Activated gamma-delta T cell treated with Interleukin-2 at 50 U/mL for 16 hours (primary cell): ENCODE measurements around the gene MORN1.

Experiments used
- DNase-seq: peaks from one replicate; pipeline ENCODE4 v3.0.0-alpha.2; 2020

The MORN1 gene

DNA sequence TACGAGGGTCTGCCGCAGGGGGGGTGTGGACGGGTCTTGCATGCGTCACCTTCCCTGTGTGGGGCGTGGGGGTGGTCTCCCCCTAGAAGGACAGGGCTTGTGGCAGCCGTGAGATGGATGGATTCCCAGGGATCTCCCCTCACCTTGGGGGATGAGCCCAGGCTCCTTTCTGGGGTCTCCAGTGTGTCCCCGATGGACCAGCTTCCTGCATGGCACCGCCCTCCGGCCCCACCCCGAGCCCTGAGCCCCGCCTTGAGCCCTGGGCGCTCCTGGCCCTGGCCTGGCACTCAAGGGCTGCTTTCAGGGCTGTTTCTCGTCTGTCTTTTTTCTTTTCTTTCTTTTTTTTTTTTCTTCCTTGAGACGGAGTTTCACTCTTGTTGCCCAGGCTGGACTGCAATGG, 103.7 kb downstream of the MORN1 start:
- no peak for DNase-seq

DNA sequence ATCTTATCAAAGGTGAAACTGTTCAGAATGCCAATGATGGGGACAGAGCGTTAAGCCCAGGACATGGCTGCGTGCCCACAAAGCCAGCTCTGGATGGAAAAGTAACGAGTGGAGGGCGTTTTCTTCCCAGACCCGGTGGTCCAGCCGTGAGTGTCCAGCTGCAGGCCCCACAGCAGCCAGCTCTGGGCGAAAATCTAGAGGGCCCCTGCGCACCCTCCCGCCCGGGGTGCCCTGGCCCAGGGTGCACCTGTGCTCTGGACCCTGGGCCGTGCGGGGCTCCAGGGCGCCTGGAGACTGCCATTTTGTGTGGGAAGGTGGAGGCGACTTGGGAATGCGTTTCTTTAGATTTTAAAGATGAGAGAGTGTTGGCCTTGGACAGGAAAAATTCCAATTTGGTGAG, 104.4 kb downstream of the MORN1 start:
- no peak for DNase-seq

DNA sequence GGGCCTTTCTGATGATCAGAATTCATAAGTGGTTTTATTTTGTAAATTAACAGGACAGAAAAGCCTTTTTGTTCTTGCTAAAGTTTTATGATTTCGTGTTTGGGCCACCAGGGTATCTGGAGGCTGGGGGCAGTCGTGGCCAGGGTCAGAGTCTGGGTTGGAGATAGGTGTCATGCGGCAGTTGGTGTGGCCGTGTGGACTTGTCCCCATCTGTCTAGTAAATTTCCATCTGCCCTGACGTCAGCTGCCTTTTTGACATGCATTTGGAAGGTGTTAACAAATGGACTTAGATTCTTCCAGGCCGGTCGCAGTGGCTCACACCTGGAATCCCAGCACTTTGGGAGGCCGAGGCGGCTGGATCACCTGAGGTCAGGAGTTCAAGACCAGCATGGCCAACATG, 106.4 kb downstream of the MORN1 start:
- DNase-seq = no peak

DNA sequence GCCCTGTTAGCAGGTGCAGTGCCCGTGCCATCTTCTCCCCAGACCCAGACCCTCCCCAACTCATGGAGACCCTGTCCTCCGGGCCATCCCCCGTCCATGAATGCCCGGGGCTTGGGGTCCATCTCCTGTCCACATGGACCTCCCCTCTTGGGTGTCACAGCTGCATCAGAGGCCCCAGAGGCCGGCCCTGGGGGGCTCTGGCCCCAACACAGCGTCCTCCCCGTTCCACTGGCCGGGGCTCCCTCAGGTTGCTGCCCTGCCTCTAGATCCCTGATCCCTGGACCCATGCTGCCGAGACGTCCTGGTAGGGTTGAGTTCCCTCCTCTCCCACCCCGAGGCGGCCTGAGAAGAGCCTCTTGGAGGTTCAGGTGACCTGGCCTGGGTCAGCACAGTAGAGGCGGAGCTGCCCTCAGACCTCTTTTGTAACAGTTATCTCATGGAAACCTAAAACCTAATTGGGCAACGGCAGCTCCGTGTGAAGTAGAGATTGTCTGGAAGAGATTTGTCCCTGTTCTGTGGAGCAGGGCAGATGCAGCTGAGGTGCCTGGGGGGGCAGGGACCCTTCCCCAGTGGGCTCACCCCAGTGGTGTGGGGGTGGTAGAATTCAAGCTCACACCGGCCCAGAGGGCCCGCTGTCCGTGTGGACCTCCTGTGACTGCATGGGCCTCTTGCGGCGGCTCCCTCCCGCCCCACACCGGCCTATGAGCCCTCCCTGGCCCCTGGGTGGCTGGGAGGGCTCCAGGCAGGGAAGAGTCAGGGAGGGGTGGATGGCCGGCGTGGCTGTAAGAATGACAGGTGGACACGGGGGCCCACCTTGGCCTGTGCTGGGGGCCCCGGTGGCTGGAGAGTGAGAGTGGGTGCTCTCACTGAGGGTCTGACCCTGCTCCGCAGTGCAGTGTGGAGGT, 107.1 kb downstream of the MORN1 start:
- DNase-seq = no peak

DNA sequence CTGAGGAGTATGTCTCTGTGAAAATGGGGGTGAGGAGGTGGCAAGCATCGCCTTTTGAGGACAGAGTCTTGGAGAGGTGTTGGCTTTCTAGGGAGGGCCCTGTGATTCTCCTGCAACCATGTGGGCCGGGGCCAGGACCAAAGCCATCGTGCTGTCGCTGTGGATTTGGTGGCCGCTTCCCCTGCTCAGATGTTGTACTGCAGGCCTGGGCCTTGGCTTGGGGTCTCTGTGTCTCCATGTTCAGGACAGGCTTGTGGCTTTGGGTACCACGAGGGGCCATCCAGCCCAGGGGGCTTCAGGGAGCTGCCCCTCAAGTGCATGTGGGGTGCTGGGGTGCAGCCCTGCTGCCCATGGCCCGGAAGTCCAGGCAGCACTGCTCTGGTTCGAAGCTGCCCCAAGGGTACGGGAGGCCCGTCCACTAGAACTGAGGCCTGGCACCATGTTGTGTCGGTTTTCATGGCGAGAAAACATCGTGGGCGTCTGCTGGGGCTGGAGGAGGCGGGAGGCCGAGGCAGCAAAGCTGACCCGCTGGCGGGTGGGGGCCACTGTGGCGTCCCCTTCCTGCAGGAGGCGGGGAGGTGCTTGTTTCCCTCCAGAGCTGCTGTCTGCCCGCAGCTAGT, 107.9 kb downstream of the MORN1 start:
- no peak for DNase-seq

DNA sequence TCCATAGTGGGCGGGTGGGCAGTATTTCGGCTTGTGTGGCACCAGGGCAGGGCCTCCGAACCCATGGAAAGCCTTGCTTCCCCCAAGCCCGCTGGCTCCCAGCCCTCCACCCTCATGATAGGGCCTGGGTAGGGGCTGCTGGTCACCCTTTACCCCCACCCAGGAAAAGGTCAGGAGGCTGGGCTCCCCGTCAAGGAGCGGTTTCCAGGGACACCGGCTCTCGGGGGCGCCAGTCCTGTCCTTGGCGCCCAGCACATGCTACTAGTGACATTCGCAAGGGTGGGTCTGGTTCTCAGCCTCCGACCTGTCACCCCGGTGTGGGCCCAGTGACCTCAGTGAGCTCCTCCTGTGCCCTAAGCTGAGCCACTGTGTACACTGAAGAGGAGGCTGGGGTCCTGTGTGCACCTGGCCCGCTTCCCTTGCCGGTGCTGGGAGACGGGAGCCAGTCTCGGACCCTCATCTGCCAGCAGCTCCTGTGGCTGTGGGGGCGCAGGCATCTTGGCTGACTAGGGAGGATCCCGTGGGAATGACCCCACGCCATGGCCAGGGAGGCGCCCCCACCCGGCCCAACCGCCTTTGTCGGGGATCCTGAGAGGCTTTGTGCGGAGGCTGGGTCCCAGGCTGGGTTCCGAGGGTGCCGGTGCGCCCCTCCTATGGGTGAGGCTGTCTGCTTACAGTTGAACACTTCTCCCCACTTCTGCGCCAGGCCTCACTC, 108.6 kb downstream of the MORN1 start:
- DNase-seq = no peak

DNA sequence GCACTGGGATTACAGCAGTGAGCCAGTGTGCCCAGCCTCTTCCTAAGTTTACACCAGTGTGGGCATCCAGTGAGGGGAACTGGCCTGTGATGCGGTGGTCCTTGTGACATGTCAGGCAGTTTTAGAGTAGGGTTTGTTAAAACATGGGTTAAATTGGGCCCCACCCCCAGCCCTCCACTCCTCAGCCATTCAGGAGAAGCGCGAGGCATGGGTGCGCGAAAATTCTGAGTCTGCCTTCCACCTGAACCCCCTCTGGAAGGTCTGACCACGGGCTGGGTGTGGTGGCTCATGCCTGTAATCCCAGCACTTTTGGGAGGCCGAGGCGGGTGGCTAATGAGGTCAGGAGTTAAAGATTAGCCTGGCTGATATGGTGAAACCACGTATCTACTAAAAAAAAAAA, 111.5 kb downstream of the MORN1 start:
- DNase-seq = no peak

DNA sequence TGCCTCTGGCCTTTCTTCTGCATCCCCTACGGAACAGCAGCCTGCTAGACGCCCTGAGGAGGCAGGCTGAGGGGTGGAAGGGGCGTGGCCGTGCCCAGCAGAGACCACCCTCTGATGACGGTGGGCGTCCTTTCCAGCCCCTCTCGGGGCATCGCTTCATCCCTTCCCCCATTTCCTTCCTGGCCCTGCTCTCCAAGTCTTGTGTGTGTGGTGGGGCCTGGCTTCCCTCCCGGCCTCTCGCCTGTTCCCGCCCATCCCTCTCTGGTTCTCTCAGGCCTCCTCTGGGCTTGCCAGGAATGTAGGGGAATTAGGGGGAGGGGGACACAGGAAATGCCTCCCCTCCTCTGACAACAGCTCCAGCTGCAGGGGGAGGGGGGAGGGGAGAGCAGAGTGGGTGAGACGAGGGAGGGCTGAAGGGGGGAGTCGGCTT, 112.1 kb downstream of the MORN1 start:
- DNase-seq = no peak

DNA sequence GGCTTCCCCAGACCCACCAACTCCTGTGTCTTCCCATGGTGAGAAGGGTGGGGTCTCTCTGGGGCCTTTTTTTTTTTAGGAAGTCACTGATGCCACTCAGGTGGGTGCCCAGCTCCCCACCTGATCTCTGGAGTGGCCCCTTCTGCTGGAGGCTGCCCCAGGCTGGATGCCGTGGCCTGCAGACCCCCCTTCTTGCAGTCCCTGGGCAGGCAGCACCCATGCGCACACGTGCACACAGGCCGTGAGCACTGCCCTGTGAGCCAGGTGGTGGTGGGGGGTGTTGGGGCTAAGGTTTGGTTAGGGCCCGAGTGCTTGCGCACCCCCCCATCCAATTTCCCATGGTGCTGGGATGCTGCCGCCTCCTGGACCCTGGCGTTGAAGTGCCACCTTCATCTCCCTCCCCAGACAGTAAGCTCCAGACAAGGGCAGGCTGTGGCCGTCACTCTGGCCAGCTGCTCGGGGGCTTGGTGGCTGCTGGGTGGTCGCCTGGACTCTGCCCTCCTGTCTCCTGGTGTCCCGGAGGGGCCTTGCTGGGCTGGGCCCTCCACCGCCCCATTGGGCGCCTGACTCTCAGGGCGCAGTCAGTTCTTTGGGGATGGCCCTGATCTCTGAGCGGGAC, 112.7 kb downstream of the MORN1 start:
- DNase-seq = no peak

DNA sequence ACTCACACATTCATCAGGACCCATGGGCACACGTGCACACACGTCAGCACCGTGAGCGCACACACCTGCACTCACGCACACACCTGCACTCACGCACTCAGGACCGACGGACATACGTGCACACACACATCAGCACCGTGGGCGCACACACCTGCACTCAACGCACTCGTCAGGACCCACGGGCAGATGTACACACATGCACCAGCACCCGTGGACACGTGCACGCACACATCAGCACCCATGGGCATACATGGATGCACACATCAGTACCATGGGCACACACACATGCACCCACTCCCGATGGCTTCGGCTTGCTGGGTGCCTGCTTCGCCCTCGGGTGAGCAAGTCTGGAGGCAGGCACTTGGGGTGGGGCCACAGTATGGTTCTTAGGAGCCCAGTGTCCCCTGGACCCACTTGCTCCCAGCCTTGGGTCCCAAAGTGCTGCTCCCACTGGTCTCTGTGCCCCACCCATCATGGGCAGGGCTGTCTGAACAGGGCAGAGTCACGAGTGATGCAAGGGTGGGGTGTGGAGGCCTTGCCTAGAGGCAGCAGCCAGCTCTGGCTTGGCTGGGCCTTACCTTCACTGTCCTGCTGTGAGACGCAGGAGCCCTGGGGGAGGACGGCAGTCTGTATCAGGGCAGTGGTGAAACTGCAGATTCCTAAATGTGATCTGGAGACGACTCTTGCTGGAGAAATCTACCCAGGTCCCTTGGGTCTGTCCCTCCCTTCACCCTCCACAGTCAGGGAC, 113.4 kb downstream of the MORN1 start:
- DNase-seq = no peak

DNA sequence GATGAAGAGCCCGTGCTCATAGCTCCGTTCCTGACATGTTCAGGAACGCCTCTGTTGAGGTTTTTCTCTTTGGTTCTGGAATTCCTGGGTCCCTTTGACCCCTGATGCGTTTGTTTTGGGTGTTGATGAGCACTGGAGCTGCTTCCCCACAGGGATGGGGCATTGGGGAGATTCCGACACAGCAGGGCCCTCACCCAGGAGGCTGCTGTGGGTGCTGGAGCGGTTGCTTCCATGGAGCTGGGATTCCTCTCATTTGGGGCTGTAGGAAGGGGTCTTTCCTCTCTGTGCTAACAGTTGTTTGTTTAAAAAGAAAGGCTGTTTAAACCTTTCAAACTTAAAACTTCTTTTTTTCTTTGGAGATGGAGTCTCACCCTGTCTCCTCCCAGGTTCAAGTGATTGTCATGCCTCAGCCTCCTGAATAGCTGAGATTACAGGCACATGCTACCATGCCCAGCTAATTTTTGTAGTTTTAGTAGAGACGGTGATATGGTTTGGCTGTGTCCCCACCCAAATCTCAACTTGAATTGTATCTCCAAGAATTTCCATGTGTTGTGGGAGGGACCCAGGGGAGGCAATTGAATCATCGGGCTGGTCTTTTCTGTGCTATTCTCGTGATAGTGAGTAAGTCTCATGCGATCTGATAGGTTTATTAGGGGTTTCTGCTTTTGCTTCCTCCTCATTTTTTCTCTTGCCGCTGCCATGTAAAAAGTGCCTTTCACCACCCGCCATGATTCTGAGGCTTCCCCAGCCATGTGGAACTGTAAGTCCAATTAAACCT, 114.4 kb downstream of the MORN1 start:
- DNase-seq = no peak

DNA sequence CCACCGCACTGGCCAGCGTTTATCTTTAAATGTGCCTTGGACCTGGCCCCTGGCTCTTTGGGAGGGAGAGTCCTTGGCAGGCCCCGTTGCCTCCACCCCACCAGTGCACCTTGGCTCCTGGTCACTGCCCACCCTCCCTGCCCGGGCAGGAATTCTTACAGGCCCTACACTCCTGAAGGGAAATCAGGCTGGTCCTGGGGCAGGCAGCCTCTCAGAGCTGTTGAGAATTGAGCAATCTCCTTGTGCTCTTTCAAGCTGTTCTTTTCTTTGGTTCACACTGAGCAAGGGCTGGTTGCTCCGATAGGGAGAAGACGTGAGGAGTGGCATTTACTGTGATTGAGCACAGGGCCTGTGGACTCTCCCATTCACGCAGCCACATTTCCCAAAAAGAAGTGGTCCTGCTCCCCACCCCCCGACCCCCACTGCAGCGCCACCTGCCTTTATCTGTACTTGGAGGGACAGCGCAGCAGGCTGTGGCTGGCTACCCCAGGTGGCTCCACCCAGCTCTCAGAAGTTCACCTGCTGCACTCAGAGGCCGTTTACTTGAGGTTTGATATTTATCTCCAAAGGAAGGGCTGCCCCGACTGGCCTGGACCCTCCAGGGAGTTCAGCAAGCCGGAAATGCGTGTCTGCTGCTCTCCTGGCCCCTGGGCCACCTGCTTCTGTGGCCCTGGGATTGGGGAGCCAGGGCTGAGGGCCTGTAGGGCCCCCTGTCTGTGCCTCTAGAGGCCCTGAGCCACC, 115.4 kb downstream of the MORN1 start:
- DNase-seq = no peak

DNA sequence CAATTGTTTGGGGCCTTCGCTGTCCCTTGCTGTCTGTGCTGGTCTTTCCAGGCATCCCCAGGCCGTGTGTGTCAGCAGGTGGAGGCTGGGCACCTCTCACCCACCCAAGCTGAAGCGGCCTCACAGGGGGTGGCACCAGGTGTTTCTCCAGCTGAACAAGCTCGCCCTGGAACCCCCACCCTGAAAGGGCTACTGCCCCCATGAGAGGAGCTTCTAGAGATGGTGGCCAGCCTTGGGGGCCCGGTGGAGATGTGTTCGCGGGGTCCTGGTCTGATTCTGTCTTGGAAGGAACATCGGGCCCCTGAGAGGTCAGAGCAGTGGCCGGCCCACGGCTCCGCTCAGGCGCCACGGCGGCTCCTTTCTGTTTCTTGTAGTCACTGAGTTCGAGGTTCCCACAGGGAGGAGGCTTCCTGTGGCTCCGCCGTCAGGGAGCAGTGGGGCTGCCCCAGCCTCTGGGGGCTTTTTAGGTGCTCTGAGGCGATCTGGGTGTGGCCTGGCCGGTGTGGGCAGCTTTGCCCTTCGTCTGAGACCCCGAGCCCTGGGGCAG, 116.4 kb downstream of the MORN1 start:
- no peak for DNase-seq

DNA sequence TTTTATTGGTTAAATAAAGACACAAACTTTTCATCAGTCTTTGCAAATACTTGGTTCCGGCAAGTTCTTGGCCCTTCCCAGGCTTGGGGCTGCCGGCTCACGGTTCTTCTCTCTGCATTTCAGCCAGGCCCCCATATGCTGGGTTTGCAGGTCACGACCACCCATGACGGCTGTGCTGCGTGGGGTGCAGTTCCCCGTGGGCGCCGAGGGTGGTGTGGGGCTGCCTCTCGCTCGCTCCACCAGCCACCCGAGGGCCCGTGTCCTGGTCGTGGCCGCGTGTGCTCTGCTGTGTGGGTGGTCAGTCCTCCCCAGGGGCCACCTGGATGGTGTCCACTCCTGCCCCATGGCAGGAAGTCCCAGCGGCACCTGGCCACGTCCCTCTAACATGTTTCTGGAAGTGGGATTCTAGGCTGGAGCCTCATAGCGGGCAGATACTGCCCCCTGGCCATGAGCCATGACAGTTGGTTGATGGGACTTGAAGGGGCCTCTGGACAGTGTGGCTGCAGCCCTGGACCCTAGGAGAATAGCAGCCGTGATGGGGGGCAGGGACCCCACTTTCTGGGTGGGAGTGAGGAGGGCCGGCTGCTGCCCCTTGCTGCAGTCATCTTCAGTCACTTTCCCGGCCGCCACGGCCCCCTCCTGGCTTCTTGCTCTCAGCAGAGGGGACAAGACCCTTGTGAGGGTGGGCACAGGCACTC, 117.0 kb downstream of the MORN1 start:
- no peak for DNase-seq

DNA sequence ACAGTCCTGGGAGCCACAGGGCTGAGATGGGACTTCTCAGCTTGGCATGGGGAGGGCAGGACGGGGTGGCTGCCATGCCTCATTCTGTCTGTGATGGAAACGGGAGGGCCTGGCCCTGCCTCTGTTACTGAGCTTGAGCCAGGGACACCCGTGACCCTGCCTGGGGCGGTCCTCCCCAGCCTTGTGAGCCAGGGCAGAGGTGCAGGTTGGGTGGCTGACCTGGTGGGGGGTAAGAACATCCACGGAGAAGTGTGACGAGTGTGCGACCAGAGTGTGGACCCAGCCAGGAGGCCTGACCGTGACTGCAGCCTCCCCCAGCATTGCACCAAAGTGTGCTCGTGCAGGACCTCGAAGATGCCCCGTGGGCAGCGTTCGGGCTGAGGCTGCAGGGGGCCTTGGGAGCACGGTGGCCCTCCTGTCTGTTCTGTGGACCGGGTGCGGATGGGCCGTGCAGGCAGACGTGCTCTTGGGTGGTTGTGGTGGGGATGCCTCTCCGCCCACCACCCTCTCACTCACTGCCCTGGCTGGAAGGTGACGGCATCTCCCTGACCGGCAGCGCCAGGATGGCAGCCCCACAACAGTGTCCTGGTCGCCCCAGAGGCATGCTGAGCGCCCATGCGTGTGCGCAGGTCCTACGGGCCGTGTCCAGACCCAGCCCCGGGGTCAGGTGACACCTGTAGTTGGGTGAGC, 117.8 kb downstream of the MORN1 start:
- DNase-seq = no peak

DNA sequence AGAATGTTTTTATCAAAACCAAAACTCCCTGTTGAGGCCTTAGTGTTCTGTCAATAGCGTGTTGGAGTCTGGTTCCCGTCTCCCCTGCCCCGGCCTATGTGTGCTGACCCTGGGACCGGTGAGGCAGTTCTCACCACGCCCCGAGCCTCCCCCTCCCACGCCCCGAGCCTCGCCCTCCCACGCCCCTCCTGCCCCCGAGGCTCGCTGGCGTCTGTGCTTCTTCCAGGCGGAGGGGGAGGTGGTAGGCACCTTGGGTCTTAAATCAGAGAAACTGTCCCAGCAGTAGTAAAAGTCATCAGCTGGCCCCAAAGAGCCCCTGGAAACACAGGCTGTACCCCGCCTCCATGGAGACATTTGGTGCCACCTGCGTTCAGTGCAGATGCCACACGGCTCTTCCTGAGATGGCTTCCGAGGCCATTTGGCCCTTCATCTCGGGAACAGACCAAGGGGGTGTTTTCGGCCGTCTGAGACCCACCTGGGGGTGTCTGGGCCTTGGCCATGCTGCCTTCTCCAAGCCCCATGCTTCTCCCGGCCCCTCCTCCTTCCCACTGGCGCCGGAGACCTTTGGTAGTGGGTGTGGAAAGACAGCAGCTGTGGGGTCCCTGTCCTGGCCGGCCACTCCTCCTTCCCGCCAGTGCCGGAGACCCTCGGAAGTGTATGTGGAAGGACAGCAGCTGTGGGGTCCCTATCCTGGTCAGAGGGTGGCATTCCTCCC, 118.5 kb downstream of the MORN1 start:
- DNase-seq = no peak

DNA sequence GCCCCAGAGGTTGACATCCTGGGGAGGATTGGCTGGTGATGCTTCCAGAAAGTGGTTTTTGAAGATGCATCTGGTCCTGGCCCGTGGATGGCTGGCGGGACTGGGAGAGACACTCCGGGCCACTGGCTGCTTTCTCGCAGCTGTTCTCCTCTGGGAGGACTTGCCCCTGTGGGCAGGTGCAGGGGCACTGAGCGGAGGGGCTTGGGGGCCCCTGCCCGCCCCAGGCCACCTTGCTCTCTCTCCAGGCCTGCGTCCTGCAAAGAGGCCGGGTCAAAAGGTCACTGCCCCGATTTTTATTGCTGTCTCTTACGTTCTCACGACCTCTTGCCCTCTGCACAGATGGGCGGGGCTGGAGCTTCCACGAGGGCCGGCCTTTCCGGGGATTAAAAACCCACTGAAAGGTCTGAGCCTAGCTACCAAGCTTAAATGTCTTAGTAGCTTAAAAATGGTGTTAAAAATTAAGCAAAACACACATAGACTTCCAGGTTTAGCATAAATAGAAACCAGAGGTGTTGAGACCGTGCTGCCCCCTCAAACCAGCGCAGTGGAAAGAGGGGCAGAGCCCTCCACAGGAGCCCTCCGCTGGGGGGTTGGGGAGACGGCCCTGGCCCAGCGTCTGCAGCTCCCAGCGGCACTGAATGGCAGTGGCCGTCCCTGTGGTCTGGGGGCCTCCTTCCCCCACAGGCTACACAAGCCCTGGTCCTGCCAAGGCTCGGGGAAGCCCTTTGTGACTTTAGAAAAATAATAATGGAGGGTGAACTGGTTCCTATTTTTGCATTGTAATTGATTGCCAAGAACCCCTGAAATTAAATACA, 119.3 kb downstream of the MORN1 start:
- no peak for DNase-seq
